A549 (cell line): ENCODE data around the gene CSMD2.

Experiments used
- CEBPB ChIP-seq, 2 experiments: fragments of >200 bp in 1 of 2; sonication (Bioruptor Twin) in 1 of 2; formaldehyde crosslinking in 1 of 2; IDR thresholded peaks; 2 replicates each; pipeline ENCODE4 v1.6.1; 2012 to 2016
- EP300 ChIP-seq, 2 experiments: fragments of >200 bp; sonication (Bioruptor Twin); formaldehyde crosslinking; IDR thresholded peaks; 2 replicates in 1 of 2; 3 replicates in 1 of 2; pipeline ENCODE4 v1.6.1; 2016 to 2017
- HMGXB4 ChIP-seq: fragments of 250-450 bp; sonication (Bioruptor Pico); IDR thresholded peaks from 2 replicates; pipeline ENCODE4 v1.5.0; 2021; ENCODE audit warnings: mild to moderate bottlenecking, moderate library complexity, borderline replicate concordance
- PHF8 ChIP-seq: fragments of 200-600 bp; sonication (generic); IDR thresholded peaks from 2 replicates; pipeline ENCODE4 v1.6.1; 2016; ENCODE audit warnings: low read depth, mild to moderate bottlenecking, antibody characterized with exemption, moderate library complexity, borderline replicate concordance
- REST ChIP-seq: fragments of 200-600 bp; sonication (generic); IDR thresholded peaks from 2 replicates; pipeline ENCODE4 v1.6.1; 2016; ENCODE audit warnings: antibody characterized with exemption, mild to moderate bottlenecking, moderate library complexity
- TF ChIP-seq, protein P1 (sequence below): fragments of >200 bp; sonication (Bioruptor Twin); formaldehyde crosslinking; IDR thresholded peaks from 3 replicates; pipeline ENCODE4 v1.5.1; 2016

DNA sequence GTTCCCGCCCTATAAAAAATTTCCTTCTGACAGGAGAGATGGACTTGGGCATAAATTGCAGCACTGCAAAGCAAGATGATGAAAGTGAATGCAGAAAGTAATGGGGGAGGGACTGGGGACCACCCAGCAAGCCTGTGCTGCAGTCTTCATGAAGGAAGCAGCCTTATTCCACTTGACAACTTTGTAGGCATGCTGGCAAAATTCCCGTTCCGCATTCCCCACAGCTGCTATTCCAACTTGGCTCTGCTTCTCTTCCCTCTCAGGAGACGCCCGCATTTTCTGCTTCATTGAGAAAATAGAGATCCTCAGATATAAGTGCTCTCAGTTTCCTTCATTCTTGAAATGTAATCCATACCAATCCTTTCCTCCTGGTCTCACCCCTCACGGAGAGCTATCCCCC is 298.7 kb downstream of the CSMD2 start:
- TF ChIP-seq CEBPB (IDR thresholded peaks at IDR 0.05) (no peak), HMGXB4 (CRISPR knock-in tag) (no peak), PHF8 (no peak), REST (no peak), EP300 (IDR thresholded peaks at IDR 0.05) (no peak)
- TF ChIP-seq, protein P1, sequence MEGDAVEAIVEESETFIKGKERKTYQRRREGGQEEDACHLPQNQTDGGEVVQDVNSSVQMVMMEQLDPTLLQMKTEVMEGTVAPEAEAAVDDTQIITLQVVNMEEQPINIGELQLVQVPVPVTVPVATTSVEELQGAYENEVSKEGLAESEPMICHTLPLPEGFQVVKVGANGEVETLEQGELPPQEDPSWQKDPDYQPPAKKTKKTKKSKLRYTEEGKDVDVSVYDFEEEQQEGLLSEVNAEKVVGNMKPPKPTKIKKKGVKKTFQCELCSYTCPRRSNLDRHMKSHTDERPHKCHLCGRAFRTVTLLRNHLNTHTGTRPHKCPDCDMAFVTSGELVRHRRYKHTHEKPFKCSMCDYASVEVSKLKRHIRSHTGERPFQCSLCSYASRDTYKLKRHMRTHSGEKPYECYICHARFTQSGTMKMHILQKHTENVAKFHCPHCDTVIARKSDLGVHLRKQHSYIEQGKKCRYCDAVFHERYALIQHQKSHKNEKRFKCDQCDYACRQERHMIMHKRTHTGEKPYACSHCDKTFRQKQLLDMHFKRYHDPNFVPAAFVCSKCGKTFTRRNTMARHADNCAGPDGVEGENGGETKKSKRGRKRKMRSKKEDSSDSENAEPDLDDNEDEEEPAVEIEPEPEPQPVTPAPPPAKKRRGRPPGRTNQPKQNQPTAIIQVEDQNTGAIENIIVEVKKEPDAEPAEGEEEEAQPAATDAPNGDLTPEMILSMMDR = no peak
